ENCODE measurements around the gene PROB1.
"Not testable (repeated sequence)": the region's sequence is repeated elsewhere in the genome, so short reads cannot be mapped to it uniquely, and the experiment has no call there.

Gene PROB1

DNA sequence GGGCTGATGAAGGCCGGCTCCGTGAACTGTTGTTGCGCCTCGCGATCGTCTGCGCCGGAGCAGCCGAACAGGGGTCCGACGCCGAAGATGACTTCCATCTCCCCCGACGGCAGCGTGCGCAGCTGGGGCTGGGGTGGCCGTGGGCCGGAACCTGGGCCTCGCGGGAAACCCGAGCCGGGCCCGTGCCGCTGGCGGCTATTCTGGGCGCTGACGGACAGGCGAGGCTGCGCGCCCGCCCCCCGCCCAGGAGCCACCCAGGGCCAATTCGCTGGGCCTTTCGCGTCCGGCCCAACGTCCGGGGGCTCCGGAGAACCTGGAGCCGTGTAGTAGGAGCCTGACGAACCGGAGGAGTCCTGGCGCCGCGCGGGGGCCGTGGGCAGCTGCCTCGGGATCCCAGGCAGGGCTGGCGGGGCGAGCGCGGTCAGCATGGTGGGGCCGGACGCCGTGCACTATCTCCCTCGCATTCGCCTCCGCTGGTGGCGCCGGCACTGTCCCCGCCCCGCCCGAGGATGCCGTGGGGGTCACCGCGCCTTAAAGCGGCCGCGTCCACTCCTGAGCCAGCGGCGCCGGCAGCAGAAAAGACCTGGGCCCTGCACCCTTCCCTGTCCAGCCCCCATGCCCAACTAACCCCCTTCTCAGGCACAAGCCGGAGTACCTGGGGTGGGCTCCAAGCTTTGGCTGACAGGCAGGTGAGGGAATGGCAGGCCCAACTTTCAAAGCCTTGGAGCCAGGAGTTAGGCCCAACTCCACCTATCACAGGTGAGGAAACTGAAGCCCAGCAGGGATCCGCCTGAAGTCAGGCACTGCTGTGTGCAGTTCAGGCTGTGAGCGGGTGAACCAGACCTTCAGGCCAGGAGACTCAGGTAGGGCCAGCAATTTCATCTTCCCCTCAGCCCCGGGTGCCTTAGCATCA is at the start of gene PROB1:
Gene PROB1, minus strand, starts transcription at position 451 of the 913 bp plus-strand sequence. Its CDS starts 23 bp downstream, at position 428.
- no peak for DNase-seq

DNA sequence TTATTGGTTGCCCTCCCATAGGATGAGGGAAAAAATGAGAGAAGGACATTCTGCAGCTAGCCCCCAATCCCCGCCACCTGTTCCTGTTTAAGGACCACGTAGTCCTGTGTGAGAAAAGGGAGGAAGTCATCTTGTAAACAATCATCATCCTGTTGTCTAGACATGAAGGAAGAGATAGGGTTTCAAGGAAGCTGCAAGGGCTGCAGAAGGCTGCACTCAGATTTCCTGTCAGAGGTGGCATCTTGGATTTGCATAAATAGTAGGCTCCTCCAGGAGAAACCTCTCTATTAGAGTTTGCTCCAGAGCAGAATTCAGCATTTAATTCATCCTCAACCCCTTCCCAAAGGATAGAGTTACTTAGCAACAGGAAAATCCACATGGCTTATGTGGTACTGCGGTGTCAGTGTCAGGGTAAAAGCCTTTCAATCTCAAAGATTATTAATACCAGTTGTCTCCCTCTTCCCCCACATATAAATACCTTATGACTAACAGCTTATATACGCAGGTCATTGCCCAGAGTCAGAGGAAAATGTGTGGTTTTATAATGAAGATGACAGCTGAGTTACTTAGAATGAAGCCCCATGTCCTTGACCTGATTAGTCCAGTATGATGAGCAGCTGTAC is 49.0 kb upstream of the PROB1 start:
- no peak for DNase-seq

- not testable (repeated sequence) for DNase-seq
Observed at GRCh38 chr5:139440416-139440815, 45.5 kb upstream of the PROB1 start.

- peak; percentile 88 to 90 for DNase-seq
Observed at GRCh38 chr5:139439013-139439903, 44.4 kb upstream of the PROB1 start, which contains the start of gene DNAJC18. Gene DNAJC18, minus strand, starts transcription at chr5:139439525. Its CDS starts 80 bp downstream, at chr5:139439445.

- no peak for DNase-seq
Observed at GRCh38 chr5:139438707-139439012, 43.8 kb upstream of the PROB1 start.

DNA sequence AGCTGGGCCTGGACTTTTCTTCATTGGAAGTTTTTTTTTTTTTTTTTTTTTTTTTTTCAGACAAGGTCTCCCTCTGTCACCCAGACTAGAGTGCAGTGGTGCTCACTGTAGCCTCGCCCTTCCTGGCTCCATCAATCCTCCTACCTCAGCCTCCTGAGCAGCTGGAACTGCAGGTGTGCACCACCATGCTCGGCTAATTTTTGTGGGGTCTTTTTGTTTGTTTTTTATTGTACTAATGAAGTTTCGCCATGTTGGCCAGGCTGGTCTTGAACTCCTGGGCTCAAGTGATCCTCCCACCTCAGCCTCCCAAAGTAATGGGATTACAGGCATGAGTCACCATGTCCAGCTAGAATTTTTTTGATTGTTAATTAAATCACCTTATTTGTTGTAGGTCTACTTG is 40.8 kb upstream of the PROB1 start:
- no peak for DNase-seq

DNA sequence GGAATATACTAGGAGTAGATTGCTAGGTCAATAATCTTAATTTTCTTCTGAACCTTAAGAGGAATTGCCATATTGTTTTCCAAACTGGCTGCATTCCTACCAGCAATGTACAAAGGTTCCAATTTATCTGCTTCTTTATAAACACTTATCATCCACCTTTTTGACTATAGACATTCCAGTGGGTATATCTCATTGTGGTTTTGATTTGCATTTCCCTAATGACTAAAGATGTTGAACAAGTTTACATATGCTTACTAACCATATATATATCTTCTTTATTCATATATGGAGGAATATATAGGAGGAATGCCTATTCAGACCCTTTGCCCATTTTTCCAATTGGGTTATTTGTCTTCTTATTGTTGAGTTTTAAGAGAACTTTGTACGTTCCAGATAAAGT is 36.8 kb upstream of the PROB1 start:
- DNase-seq: no peak

- no peak for DNase-seq
Observed at GRCh38 chr5:139430015-139430414, 35.1 kb upstream of the PROB1 start.

DNA sequence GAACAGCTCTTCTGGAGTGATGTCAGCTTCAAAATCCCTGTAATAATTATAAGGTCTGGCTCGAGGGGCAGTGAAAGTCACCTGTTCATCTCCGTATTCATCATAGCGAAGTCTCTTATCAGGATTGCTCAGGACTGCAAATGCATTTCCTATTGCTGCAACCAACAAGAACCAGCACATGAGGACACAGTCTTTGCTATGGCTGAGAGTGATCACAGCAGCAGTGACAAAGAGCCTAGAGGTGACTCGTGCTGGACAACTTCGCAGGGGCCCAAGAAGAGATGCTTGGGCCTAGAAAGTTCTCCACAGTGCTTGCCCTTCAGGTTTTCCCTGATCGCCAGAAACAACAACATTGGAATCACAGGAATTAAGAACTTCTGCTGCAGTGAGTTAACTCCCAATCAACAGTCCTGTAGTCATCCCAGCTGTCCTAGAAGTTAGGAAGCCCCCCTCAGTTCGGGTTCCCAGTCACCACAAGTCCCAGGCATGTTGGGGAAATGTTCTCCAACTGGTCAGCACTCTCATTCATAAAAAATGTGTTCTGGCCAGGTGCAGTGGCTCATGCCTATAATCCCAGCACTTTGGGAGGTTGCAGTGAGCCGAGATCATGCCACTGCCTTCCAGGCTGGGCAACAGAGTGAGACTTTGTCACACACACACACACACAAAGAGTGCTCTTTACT is 31.4 kb upstream of the PROB1 start:
- DNase-seq: no peak

- DNase-seq: no peak
Observed at GRCh38 chr5:139425497-139425896, 30.6 kb upstream of the PROB1 start.

- peak; percentile 11 to 26 for DNase-seq
Observed at GRCh38 chr5:139422307-139422893, 27.5 kb upstream of the PROB1 start.

GRCh38 chr5:139419226-139420192 is 24.6 kb upstream of the PROB1 start:
- no peak for DNase-seq

DNA sequence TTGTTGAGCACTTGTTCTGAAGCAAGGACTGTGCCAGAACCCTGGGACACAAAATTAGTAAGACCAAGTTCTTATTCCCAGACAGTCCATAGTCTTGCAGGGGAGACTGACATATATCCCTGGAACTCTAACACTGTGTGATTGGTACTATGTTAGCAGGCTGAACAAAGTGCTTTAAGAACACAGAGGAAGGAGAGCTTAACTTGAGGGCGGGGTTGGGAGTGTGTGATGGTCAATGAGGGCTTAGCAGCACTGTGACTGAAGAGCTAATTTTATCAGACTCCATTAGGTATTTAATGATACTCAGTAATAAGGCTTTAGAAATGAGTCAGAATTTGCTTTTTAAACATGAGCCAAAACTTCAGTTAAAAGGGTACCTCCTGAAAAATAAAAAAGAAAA is 23.9 kb upstream of the PROB1 start:
- no peak for DNase-seq

- DNase-seq: peak; percentile 44 to 58
Observed at GRCh38 chr5:139417214-139417613, 22.3 kb upstream of the PROB1 start.

- no peak for DNase-seq
Observed at GRCh38 chr5:139416651-139417050, 21.7 kb upstream of the PROB1 start.

DNA sequence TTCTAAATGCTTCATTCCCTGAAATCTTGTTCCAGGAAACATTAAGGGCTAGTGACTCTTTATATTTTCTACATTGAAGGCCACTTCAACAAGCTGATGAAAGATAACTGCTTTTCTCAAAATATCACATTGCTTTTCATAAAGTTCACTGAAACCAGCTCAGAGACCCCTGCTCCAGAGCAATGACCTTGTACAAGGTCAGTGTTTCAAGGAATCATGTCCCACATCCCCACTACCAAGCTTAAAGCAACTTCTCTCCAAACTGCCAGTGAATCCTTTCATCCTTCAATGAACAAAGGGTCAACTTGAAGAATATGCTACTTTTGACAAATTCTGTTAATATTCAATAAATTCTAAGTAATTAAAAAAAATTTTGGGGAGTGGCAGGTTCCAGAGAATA is 21.0 kb upstream of the PROB1 start:
- no peak for DNase-seq

- DNase-seq: no peak
Observed at GRCh38 chr5:139415221-139415861, 20.4 kb upstream of the PROB1 start.

GRCh38 chr5:139414581-139415130 is 19.8 kb upstream of the PROB1 start:
- DNase-seq: no peak

DNA sequence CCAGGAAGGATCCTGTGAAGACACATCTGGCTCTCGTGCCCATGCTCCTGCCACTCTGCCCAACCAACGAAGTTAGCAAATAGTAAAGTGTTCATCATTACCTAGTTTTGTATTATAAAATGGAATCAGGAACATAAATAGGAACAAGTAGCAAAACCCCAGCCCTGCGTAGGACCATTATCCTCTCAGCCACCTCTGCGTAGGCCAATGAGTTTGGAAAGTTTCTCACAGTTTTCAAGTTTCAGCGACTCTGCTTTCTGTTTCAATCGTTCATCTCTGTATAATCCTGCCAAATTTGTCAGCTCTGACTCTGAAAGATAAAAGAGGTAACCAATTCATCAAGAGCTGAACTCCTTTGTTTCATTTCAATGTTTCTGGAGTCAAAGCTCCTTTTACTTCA is 19.1 kb upstream of the PROB1 start:
- DNase-seq: no peak

GRCh38 chr5:139413153-139413552 is 18.2 kb upstream of the PROB1 start:
- no peak for DNase-seq
